ENCODE data around the gene BRD4. TPM values are rescaled to one million over a fixed set of nuclear protein-coding genes. Genes with fewer than 3 reads are reported as not detected.

Gene BRD4
- total RNA-seq, 1 donor from 2014 or later, result 153 TPM

DNA sequence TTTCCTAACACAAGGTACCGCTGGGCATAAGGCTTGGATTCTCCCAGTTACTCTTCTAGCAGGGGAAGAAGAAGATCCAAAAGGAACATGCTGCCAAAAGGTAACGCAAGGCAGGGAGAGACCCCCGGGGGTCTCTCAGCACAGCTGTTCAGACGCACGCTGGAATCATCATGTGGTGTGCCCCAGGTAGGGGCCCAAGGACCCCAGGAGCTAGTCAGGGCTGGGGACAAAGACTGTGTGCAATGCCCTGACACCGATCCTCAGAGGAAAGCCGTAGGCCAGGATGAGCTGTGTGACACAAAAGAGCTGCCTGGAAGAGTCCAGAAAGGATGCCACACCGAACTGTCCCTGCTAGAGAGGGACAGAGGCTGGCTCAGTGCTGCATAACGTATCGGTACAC is 77.8 kb downstream of the BRD4 start:
- TF ChIP-seq, protein P1, sequence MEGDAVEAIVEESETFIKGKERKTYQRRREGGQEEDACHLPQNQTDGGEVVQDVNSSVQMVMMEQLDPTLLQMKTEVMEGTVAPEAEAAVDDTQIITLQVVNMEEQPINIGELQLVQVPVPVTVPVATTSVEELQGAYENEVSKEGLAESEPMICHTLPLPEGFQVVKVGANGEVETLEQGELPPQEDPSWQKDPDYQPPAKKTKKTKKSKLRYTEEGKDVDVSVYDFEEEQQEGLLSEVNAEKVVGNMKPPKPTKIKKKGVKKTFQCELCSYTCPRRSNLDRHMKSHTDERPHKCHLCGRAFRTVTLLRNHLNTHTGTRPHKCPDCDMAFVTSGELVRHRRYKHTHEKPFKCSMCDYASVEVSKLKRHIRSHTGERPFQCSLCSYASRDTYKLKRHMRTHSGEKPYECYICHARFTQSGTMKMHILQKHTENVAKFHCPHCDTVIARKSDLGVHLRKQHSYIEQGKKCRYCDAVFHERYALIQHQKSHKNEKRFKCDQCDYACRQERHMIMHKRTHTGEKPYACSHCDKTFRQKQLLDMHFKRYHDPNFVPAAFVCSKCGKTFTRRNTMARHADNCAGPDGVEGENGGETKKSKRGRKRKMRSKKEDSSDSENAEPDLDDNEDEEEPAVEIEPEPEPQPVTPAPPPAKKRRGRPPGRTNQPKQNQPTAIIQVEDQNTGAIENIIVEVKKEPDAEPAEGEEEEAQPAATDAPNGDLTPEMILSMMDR (IDR thresholded peaks at IDR 0.05; ENCODE audit: unreplicated experiment), result no peak
- Mint-ChIP-seq H3K36me3 (peaks cover 16% of the 10 kb centered on the region), H3K4me3 (no peak overlapping the region), H3K4me1 (peaks cover 21% of the 10 kb centered on the region), H3K27me3 (ENCODE audit: low read depth) (no peaks in the 10 kb centered on the region), H3K27ac (no peak overlapping the region), H3K9me3 (no peaks in the 10 kb centered on the region)
- no peak for DNase-seq (ENCODE audit: low spot score in 2 of 2, unreplicated experiment in 2 of 2)

DNA sequence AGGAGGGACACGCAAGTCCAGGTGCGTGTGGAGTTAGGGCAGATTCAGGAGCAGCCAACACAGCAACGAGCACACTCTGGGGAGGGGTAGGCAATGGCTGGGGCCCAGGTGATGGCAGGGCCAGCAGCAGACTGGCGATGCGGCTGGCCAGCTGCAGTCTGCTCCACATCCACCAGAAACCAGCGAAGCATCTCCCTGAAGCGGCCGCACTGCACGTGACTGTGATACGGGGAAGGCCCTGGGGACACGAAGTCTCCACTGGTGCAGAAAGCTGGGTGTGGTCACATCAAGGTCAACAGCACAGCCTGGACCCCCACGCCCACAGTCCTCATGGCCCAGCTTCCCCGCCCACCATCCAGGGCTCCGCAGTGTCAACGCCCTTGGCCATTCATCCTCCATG is 78.8 kb downstream of the BRD4 start:
- Mint-ChIP-seq H3K27ac (no peak overlapping the region), H3K36me3 (peaks cover 16% of the 10 kb centered on the region), H3K4me3 (no peak overlapping the region), H3K27me3 (ENCODE audit: low read depth) (no peaks in the 10 kb centered on the region), H3K9me3 (no peaks in the 10 kb centered on the region), H3K4me1 (peaks cover 29% of the 10 kb centered on the region)
- DNase-seq (ENCODE audit: low spot score in 2 of 2, unreplicated experiment in 2 of 2), result no peak
- TF ChIP-seq, protein P1 (IDR thresholded peaks at IDR 0.05; ENCODE audit: unreplicated experiment), result no peak

DNA sequence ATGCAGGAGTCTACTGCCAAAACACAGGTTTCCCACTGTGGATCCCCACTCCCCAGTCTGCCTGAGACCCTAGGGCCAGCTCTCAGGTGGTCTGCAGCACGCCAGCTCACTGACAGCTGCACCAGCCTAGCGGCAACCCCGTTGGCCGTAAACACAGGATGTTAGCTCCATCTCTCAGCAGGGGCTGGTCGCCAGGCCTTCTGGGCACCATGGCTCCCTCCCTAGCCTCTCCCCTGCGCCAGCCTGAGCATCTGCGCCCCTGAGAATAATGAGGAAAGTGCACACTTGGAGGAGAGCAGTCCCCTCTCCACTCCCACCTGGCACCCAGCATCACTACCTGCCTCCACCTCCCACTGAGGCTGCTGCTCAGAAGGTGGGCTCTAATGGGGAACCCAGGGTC is 79.3 kb downstream of the BRD4 start:
- Mint-ChIP-seq H3K4me3 (no peak overlapping the region), H3K36me3 (peaks cover 16% of the 10 kb centered on the region), H3K4me1 (peaks cover 32% of the 10 kb centered on the region), H3K27me3 (ENCODE audit: low read depth) (no peaks in the 10 kb centered on the region), H3K9me3 (no peaks in the 10 kb centered on the region), H3K27ac (no peak overlapping the region)
- TF ChIP-seq, protein P1 (IDR thresholded peaks at IDR 0.05; ENCODE audit: unreplicated experiment), result no peak
- DNase-seq (ENCODE audit: low spot score in 2 of 2, unreplicated experiment in 2 of 2), result no peak

DNA sequence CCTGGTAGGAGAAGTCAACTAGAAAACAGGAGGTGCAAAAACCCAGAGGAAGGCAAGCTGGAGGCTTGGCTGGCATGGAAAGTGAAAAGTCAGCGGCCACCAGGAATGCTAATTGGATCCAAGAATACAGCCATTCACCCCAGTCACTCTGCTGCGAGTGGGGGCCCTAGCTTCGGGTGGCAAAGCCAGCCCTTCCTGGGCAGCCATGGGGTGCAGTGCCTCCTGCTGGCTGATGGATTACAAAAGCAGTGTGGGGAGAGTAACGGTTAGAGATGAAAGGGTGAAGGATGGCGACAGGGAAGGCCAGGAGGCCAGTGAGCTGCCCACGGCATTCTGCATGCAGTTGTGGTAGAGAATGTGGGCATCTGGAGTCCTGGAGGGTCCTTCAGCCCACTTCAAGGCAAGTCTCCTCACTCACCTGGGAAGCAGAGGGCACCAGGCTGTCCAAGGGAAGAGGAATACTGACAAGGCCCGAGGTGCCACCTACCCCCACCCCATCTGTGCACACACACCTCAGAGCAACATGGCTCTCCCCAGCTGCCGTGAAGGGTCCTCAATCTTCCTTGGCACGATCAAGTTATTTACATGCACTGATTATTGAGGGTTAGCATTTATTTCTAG is 79.8 kb downstream of the BRD4 start:
- Mint-ChIP-seq H3K27me3 (ENCODE audit: low read depth) (no peaks in the 10 kb centered on the region), H3K9me3 (no peaks in the 10 kb centered on the region), H3K4me3 (no peak overlapping the region), H3K27ac (peak overlapping the region; percentile 92), H3K36me3 (peaks cover 12% of the 10 kb centered on the region), H3K4me1 (peaks cover 32% of the 10 kb centered on the region)
- TF ChIP-seq, protein P1 (IDR thresholded peaks at IDR 0.05; ENCODE audit: unreplicated experiment), result peak; percentile 14
- no peak for DNase-seq (ENCODE audit: low spot score in 2 of 2, unreplicated experiment in 2 of 2)

DNA sequence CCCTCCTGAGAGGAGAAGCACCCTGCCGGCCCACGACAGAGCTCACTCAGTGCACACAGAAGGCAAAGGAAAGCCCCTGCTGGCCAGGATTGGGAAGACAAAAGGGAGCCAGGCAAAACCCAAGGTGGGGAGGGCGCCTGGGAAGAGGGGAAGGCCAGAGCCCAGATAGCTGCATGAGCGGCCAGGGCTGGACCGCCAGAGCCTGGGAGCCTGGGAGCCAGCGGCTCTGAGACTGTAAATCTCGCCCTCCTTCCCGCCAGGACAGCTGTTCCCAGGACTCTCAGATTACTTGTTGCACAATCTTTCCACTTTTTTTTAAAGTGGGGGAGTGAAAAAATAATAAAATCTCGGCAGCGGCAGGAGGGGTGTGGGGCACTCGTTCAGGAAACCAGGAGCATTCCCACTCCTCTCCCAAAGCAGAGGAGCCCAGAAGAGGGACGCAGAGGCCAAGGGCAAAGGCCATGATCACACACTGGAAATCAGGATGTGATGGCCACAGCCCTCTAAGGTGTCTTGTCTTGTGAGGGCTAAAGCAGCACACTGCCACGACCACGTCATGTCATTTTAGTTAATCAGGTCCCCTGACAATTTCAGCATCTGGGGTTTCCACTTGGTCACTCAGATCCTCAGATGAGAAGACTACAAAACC is 80.5 kb downstream of the BRD4 start:
- Mint-ChIP-seq H3K4me3 (no peak overlapping the region), H3K36me3 (peaks cover 12% of the 10 kb centered on the region), H3K4me1 (peaks cover 32% of the 10 kb centered on the region), H3K27ac (peak overlapping the region; percentile 92), H3K27me3 (ENCODE audit: low read depth) (no peaks in the 10 kb centered on the region), H3K9me3 (no peaks in the 10 kb centered on the region)
- DNase-seq (ENCODE audit: low spot score in 2 of 2, unreplicated experiment in 2 of 2), result peak; percentile 53 to 74
- TF ChIP-seq, protein P1 (IDR thresholded peaks at IDR 0.05; ENCODE audit: unreplicated experiment), result peak; percentile 34
